Bronchial epithelial cell (primary cell): ENCODE measurements around the gene IGF1R. TPM values are rescaled to one million over a fixed set of nuclear protein-coding genes. Genes with fewer than 3 reads are reported as not detected.

Experiments
- DNase-seq: peaks from one replicate; pipeline ENCODE4 v3.0.0-alpha.2; 2010; ENCODE audit warnings: low read depth
- FAIRE-seq: peaks from 2 replicates; lab custom pipeline; 2011; peaks lifted over from hg19 to GRCh38; lab: Jason Lieb, UNC
- H3K27me3 ChIP-seq: 2 replicates; pipeline ENCODE4 v1.5.1; 2011; ENCODE audit warnings: low read length; ENCODE audit not compliant: control insufficient read depth, insufficient read depth
- H3K36me3 ChIP-seq: 2 replicates; pipeline ENCODE4 v1.5.1; 2011; ENCODE audit warnings: low read length; ENCODE audit not compliant: control insufficient read depth, insufficient read depth
- H3K4me3 ChIP-seq: 2 replicates; pipeline ENCODE4 v1.5.1; 2011; ENCODE audit warnings: mild to moderate bottlenecking, low read depth, low read length, control low read depth
- CTCF ChIP-seq: IDR thresholded peaks from 2 replicates; pipeline ENCODE4 v1.5.1; 2011; ENCODE audit warnings: mild to moderate bottlenecking, moderate library complexity, low read length, control low read depth, inconsistent platforms; ENCODE audit not compliant: insufficient read depth, severe bottlenecking
- total RNA-seq: library from RNA; depleted of rRNA; stranded (reverse); fragments of >200 nt; gene quantifications from 2 replicates; pipeline ENCODE4 v1.2.1, GENCODE V29; 2014

The IGF1R gene
- total RNA-seq, 1 donor from 2014 or later, result 39.5 TPM

- H3K36me3 ChIP-seq, result peaks cover 22% of the 10 kb centered on the region
- no peaks in the 10 kb centered on the region for H3K27me3 ChIP-seq
- no peak for FAIRE-seq
- H3K4me3 ChIP-seq, result no peak overlapping the region
- no peak for TF ChIP-seq CTCF
- DNase-seq, result no peak
These were observed 289.2 kb downstream of the IGF1R start for GRCh38 chr15:98937413-98938104.

- DNase-seq, result no peak
These were observed 289.7 kb downstream of the IGF1R start for GRCh38 chr15:98938105-98938417.

DNA sequence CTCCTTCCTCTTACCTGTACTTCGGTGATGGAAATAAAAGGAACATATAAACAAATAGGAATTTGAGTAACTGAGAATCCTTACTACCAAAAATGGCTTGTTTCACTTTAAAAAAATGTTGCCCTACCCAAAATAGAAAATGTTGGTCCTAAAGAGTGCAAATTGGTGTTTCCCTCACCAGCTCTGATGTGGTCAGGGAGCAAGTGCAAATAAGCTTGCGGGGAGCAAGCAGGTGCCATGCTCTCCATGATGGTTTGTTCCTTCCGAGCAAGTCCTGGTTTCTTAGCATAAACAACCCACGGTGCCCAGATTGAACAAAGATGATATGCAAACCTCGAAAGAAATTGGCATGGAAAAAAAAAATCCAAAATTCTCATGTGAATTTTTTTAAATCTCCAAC lies 290.5 kb downstream of the IGF1R start:
- H3K4me3 ChIP-seq, result no peak overlapping the region
- no peak for FAIRE-seq
- TF ChIP-seq CTCF, result no peak
- H3K36me3 ChIP-seq, result peaks cover 25% of the 10 kb centered on the region
- DNase-seq, result no peak
- H3K27me3 ChIP-seq, result no peaks in the 10 kb centered on the region

More at GRCh38 chr15:98938105-98938417, 289.7 kb downstream of the IGF1R start:
- TF ChIP-seq CTCF, result no peak
- Histone ChIP-seq H3K27me3 (no peaks in the 10 kb centered on the region), H3K36me3 (peaks cover 25% of the 10 kb centered on the region), H3K4me3 (no peak overlapping the region)
- FAIRE-seq, result no peak

GRCh38 chr15:98939311-98940080 lies 291.2 kb downstream of the IGF1R start:
- H3K36me3 ChIP-seq, result peaks cover 26% of the 10 kb centered on the region
- FAIRE-seq, result no peak
- H3K4me3 ChIP-seq, result no peak overlapping the region
- TF ChIP-seq CTCF, result no peak
- no peaks in the 10 kb centered on the region for H3K27me3 ChIP-seq
- no peak for DNase-seq

- Histone ChIP-seq H3K4me3 (no peak overlapping the region), H3K27me3 (no peaks in the 10 kb centered on the region), H3K36me3 (peaks cover 30% of the 10 kb centered on the region)
- FAIRE-seq (no peak), DNase-seq (no peak)
- TF ChIP-seq CTCF, result no peak
These were observed 293.4 kb downstream of the IGF1R start for GRCh38 chr15:98941595-98942255.
